Panc1 (cell line): ENCODE results near the gene LMOD1. TPM values are rescaled to one million over a fixed set of nuclear protein-coding genes. Genes with fewer than 3 reads are reported as not detected.

Experiments
- ATAC-seq: fragments of 200-7000 bp; cut with Tn5 transposase; 2 replicates; pipeline ENCODE4 v1.9.1; 2020; ENCODE audit warnings: mild to moderate bottlenecking, moderate library complexity
- BruUV-seq: library from RNA; stranded (reverse); fragments of 400-500 nt; replicated peaks from 2 replicates; lab custom pipeline; 2021; lab: Mats Ljungman, UMichigan
- CTCF ChIA-PET: fragments of 300-600 bp; sonication (Branson Sonifier 250); formaldehyde crosslinking; loops from one replicate; lab custom pipeline; 2022; ENCODE audit warnings: antibody characterized with exemption; lab: Charles Lee
- POLR2A ChIA-PET: fragments of 300-600 bp; sonication (Branson Sonifier 250); formaldehyde crosslinking; loops from one replicate; lab custom pipeline; 2022; ENCODE audit warnings: antibody characterized with exemption; lab: Charles Lee
- DNase-seq: peaks from one replicate; pipeline ENCODE4 v3.0.0-alpha.2; 2010; ENCODE audit warnings: low read depth, low spot score
- H3K27ac ChIP-seq: 2 replicates; pipeline ENCODE4 v1.5.1; 2011; ENCODE audit warnings: mild to moderate bottlenecking, low read length, inconsistent platforms
- H3K27me3 ChIP-seq: fragments of 200-500 bp; sonication (Bioruptor generic); 2 replicates; pipeline ENCODE4 v1.6.0; 2014; ENCODE audit warnings: low read length, inconsistent platforms; ENCODE audit not compliant: control insufficient read depth, insufficient read depth
- H3K36me3 ChIP-seq: fragments of 200-500 bp; sonication (Bioruptor generic); 2 replicates; pipeline ENCODE4 v1.5.1; 2014; ENCODE audit warnings: inconsistent platforms, mild to moderate bottlenecking, low read length, moderate library complexity; ENCODE audit not compliant: control insufficient read depth, insufficient read depth
- H3K4me1 ChIP-seq: 2 replicates; pipeline ENCODE4 v1.5.1; 2011; ENCODE audit warnings: inconsistent platforms, mild to moderate bottlenecking, low read length, moderate library complexity; ENCODE audit not compliant: control insufficient read depth, insufficient read depth
- H3K4me3 ChIP-seq, 2 experiments: 2 replicates each; pipeline ENCODE4 v1.5.1; 2011 to 2012; ENCODE audit warnings: low read depth in 2 of 2, low read length in 2 of 2, mild to moderate bottlenecking in 2 of 2, inconsistent platforms in 1 of 2, moderate library complexity in 1 of 2
- H3K9me3 ChIP-seq: fragments of 200-500 bp; sonication (Bioruptor generic); 2 replicates; pipeline ENCODE4 v1.5.1; 2014; ENCODE audit warnings: low read depth, mild to moderate bottlenecking, inconsistent platforms, low read length, moderate library complexity; ENCODE audit not compliant: control insufficient read depth, insufficient read depth
- CTCF ChIP-seq: fragments of 450-650 bp; IDR thresholded peaks from 2 replicates; pipeline ENCODE4 v1.5.1; 2017; ENCODE audit warnings: mild to moderate bottlenecking
- POLR2AphosphoS5 ChIP-seq: IDR thresholded peaks from 2 replicates; pipeline ENCODE4 v1.6.1; 2012; ENCODE audit warnings: mild to moderate bottlenecking, low read depth, low read length, moderate library complexity
- REST ChIP-seq, 2 experiments: IDR thresholded peaks; 2 replicates each; pipeline ENCODE4 v1.6.1; 2011 to 2012; ENCODE audit warnings: low read depth in 2 of 2, control low read depth in 1 of 2, low read length in 1 of 2, mild to moderate bottlenecking in 1 of 2, moderate library complexity in 1 of 2; ENCODE audit not compliant: insufficient read depth in 1 of 2
- SIN3A ChIP-seq: IDR thresholded peaks from 2 replicates; pipeline ENCODE4 v1.6.1; 2012; ENCODE audit warnings: low read depth, mild to moderate bottlenecking, low read length, moderate library complexity, borderline replicate concordance; ENCODE audit not compliant: insufficient read depth
- TCF7L2 ChIP-seq: IDR thresholded peaks from 2 replicates; pipeline ENCODE4 v1.6.1; 2011; ENCODE audit warnings: mild to moderate bottlenecking, low read depth, low read length, inconsistent platforms
- in situ Hi-C: cut with HindIII; loops from 2 replicates; pipeline ENCODE4 v1.10.0; 2016; ENCODE audit warnings: low sequenced_read_pairs, low pct_unique_long_range_greater_than_20kb
- intact Hi-C: fragments of 100-400 bp; cut with micrococcal nuclease; formaldehyde crosslinking; loops from one replicate; pipeline ENCODE4 v1.10.0; 2022; ENCODE audit not compliant: unreplicated experiment
- total RNA-seq: library from RNA; stranded (reverse); gene quantifications from one replicate; pipeline ENCODE4 v1.2.1, GENCODE V29; 2021; ENCODE audit not compliant: unreplicated experiment

Gene LMOD1
- total RNA-seq, 1 experiment from 2014 or later = 0.13 TPM

- Histone ChIP-seq H3K9me3 (no peaks in the 10 kb centered on the region), H3K4me3 (no peak overlapping the region), H3K27ac (no peak overlapping the region), H3K36me3 (peaks cover 43% of the 10 kb centered on the region), H3K4me1 (no peaks in the 10 kb centered on the region), H3K27me3 (no peaks in the 10 kb centered on the region)
- peak; percentile 53 for DNase-seq
- intact Hi-C loops = no loop called here
- BruUV-seq = no TSS peak
- CTCF ChIA-PET = no interaction called here
- POLR2A ChIA-PET = no interaction called here
- TF ChIP-seq TCF7L2 (no peak), CTCF (no peak), SIN3A (no peak), REST (IDR thresholded peaks at IDR 0.05; ENCODE audit: insufficient read depth in 1 of 2, low read depth in 2 of 2, low read length in 1 of 2) (no peak), POLR2AphosphoS5 (no peak)
- ATAC-seq = 0 out of 2 replicates have a peak, but pooled peaks have one; percentile 13
- in situ Hi-C loops = no loop called here
Measured at GRCh38 chr1:201849372-201850052, 96.8 kb downstream of the LMOD1 start.

- Histone ChIP-seq H3K27me3 (no peaks in the 10 kb centered on the region), H3K4me1 (no peaks in the 10 kb centered on the region), H3K4me3 (no peak overlapping the region), H3K9me3 (no peaks in the 10 kb centered on the region), H3K27ac (no peak overlapping the region), H3K36me3 (peaks cover 36% of the 10 kb centered on the region)
- intact Hi-C loops = no loop called here
- no TSS peak for BruUV-seq
- no peak for DNase-seq
- no peak for TF ChIP-seq CTCF
- no peak for TF ChIP-seq POLR2AphosphoS5
- no peak for TF ChIP-seq TCF7L2
- TF ChIP-seq REST (IDR thresholded peaks at IDR 0.05; ENCODE audit: insufficient read depth in 1 of 2, low read depth in 2 of 2, low read length in 1 of 2) = no peak
- no peak for TF ChIP-seq SIN3A
- no peak for ATAC-seq
- ChIA-PET POLR2A (interaction anchor here (0.5 kb wide), 1 partner anchor 19 kb away, joined by 8 read pairs; the partner anchor contains the start of gene IPO9), CTCF (no interaction called here)
- in situ Hi-C loops = no loop called here
Measured at GRCh38 chr1:201848230-201848629, 98.1 kb downstream of the LMOD1 start.
